ENCODE data around the gene IGFBP3.

IGFBP3 gene

DNA sequence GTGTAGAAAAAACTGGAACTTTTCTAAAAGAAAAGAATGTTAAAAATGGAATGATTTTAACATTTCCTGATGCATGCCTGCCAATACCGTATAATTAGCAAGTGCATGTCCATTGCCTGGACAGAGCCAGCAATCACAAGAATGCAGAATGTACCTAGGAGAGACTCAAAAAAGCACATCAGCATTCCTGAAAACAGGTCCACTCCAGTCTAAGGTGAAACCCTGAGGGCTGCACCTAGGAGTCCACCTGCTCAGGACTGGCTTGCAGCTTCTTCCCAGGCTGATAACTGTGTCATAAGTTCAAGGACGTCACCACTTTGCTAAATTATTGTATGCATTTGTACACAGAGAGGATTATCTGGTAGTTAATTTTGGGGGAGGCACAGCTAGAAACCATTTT lies 53.6 kb downstream of the IGFBP3 start:
- H3K4me3 ChIP-seq (ENCODE audit: low read depth, low read length), result no peak overlapping the region
- ChIA-PET CTCF (no interaction called here), POLR2A (no interaction called here)
- H3K9me3 ChIP-seq (ENCODE audit: control insufficient read depth, insufficient read depth, low read depth, low read length), result no peaks in the 10 kb centered on the region
- TF ChIP-seq ZNF335 (tag by site-specific recombination; conservative IDR thresholded peaks at IDR 0.05) (no peak), ZNF426 (tag by site-specific recombination; IDR thresholded peaks at IDR 0.05) (no peak), ZSCAN16 (tag by site-specific recombination; IDR thresholded peaks at IDR 0.05) (no peak)
- H3K4me1 ChIP-seq (ENCODE audit: control insufficient read depth, insufficient read depth, low read length), result no peaks in the 10 kb centered on the region
- H3K36me3 ChIP-seq (ENCODE audit: control insufficient read depth in 2 of 2, insufficient read depth in 1 of 2, low read length in 2 of 2), result no peaks in the 10 kb centered on the region
- H3K27ac ChIP-seq (ENCODE audit: extremely low read depth, low read depth, low read length), result no peak overlapping the region

DNA sequence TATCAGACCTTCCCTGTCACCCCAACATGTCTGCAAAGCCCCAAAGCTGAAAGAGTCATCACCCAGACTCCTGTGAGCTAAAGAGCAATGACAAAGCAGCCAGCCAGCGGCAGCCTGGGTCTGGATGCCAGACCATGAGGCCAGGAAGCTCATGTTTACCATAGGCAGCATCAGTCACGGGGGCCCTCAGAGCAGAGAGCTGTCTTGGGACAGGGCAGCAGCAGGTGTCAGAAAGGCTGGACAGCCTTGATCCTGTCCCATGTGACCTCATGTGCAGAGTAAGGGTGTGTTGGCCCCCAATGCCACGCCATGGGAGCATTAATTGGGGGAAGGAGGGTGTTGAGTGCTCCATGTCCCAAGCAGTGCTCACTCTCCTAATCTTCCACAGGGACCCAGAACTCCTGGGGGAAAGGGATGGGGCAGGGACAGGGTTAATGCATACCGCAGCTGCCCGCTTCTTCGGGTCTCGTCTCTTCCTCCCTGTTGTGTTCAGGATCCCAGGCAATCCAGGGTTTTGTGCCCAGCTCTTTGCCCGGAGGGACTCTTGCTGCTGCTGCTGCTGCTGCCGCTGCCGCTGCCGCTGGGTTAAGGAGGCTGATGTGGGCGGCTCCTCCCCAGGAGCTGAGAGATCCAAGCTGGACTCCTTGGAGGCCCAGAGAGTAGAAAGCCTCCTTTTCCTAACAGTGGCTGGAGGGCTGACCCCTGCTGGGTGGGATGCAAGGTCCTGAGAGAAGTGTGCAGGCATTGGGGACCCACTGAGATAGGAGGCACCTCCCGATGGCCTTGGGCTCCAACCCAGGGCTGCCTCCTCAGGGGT lies 55.3 kb downstream of the IGFBP3 start:
- no peaks in the 10 kb centered on the region for H3K4me1 ChIP-seq (ENCODE audit: control insufficient read depth, insufficient read depth, low read length)
- TF ChIP-seq ZNF571 (tag by site-specific recombination; IDR thresholded peaks at IDR 0.05) (no peak), OSR2 (tag by site-specific recombination; IDR thresholded peaks at IDR 0.05) (no peak), GFI1B (tag by site-specific recombination; IDR thresholded peaks at IDR 0.05) (no peak), ZNF707 (tag by site-specific recombination; IDR thresholded peaks at IDR 0.05) (no peak), ZNF302 (tag by site-specific recombination; IDR thresholded peaks at IDR 0.05; ENCODE audit: low read depth) (no peak), ZNF211 (tag by site-specific recombination; IDR thresholded peaks at IDR 0.05; ENCODE audit: low read depth) (no peak), ZNF239 (tag by site-specific recombination; IDR thresholded peaks at IDR 0.05) (no peak), ZNF341 (tag by site-specific recombination; IDR thresholded peaks at IDR 0.05; ENCODE audit: low read depth) (no peak), ZNF791 (tag by site-specific recombination; IDR thresholded peaks at IDR 0.05) (no peak)
- TF ChIP-seq, protein P1, sequence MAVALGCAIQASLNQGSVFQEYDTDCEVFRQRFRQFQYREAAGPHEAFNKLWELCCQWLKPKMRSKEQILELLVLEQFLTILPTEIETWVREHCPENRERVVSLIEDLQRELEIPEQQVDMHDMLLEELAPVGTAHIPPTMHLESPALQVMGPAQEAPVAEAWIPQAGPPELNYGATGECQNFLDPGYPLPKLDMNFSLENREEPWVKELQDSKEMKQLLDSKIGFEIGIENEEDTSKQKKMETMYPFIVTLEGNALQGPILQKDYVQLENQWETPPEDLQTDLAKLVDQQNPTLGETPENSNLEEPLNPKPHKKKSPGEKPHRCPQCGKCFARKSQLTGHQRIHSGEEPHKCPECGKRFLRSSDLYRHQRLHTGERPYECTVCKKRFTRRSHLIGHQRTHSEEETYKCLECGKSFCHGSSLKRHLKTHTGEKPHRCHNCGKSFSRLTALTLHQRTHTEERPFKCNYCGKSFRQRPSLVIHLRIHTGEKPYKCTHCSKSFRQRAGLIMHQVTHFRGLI (tag by site-specific recombination; IDR thresholded peaks at IDR 0.05), result no peak
- TF ChIP-seq, protein P2, sequence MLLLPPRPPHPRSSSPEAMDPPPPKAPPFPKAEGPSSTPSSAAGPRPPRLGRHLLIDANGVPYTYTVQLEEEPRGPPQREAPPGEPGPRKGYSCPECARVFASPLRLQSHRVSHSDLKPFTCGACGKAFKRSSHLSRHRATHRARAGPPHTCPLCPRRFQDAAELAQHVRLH (tag by site-specific recombination; IDR thresholded peaks at IDR 0.05), result no peak
- H3K36me3 ChIP-seq (ENCODE audit: control insufficient read depth in 2 of 2, insufficient read depth in 1 of 2, low read length in 2 of 2), result no peaks in the 10 kb centered on the region
- POLR2A ChIA-PET, result no interaction called here
- no peak overlapping the region for H3K27ac ChIP-seq (ENCODE audit: extremely low read depth, low read depth, low read length)
- H3K9me3 ChIP-seq (ENCODE audit: control insufficient read depth, insufficient read depth, low read depth, low read length), result no peaks in the 10 kb centered on the region
- no peak overlapping the region for H3K4me3 ChIP-seq (ENCODE audit: low read depth, low read length)
- CTCF ChIA-PET, result no interaction called here

DNA sequence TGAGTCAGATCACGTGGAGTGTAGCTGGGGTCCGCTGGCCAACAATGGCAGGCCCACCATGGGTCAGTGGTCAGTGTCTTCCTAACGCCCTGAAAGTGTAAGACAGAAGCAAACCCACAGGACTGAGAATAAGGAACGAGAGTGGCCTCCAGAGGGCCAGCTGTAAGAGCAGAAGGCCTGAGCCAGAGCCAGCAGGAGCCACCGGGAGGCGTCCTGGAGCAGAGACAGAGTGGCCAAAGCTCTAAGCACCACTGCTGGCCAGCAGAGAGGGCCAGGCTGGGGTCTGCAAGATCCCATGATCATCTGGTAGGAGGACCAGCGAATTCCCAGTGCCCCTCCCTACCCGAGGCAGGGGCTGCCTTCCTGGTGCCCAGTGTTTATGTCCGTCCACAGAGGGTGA lies 57.4 kb downstream of the IGFBP3 start:
- no peak overlapping the region for H3K4me3 ChIP-seq (ENCODE audit: low read depth, low read length)
- H3K9me3 ChIP-seq (ENCODE audit: control insufficient read depth, insufficient read depth, low read depth, low read length), result no peaks in the 10 kb centered on the region
- ChIA-PET CTCF (interaction anchor here (0.8 to 1.0 kb wide), 4 partner anchors 59 to 1297 kb away, joined by 3 to 4 read pairs (median 3); no protein-coding TSS in a partner anchor), POLR2A (no interaction called here)
- no peaks in the 10 kb centered on the region for H3K36me3 ChIP-seq (ENCODE audit: control insufficient read depth in 2 of 2, insufficient read depth in 1 of 2, low read length in 2 of 2)
- no peaks in the 10 kb centered on the region for H3K4me1 ChIP-seq (ENCODE audit: control insufficient read depth, insufficient read depth, low read length)
- no peak overlapping the region for H3K27ac ChIP-seq (ENCODE audit: extremely low read depth, low read depth, low read length)
- TF ChIP-seq, protein P3, sequence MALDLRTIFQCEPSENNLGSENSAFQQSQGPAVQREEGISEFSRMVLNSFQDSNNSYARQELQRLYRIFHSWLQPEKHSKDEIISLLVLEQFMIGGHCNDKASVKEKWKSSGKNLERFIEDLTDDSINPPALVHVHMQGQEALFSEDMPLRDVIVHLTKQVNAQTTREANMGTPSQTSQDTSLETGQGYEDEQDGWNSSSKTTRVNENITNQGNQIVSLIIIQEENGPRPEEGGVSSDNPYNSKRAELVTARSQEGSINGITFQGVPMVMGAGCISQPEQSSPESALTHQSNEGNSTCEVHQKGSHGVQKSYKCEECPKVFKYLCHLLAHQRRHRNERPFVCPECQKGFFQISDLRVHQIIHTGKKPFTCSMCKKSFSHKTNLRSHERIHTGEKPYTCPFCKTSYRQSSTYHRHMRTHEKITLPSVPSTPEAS (tag by site-specific recombination; IDR thresholded peaks at IDR 0.05), result no peak
- TF ChIP-seq ZNF391 (tag by site-specific recombination; IDR thresholded peaks at IDR 0.05; ENCODE audit: borderline replicate concordance, low read depth) (no peak), ZNF214 (tag by site-specific recombination; IDR thresholded peaks at IDR 0.05; ENCODE audit: borderline replicate concordance) (no peak), ZNF48 (tag by site-specific recombination; IDR thresholded peaks at IDR 0.05) (no peak), ZNF623 (tag by site-specific recombination; IDR thresholded peaks at IDR 0.05) (no peak), ZNF558 (tag by site-specific recombination; IDR thresholded peaks at IDR 0.05) (no peak), REPIN1 (tag by site-specific recombination; IDR thresholded peaks at IDR 0.05; ENCODE audit: low read depth) (no peak), ZSCAN16 (tag by site-specific recombination; IDR thresholded peaks at IDR 0.05) (no peak), ZNF621 (tag by site-specific recombination; IDR thresholded peaks at IDR 0.05) (no peak), SP3 (tag by site-specific recombination; IDR thresholded peaks at IDR 0.05) (no peak), ZNF16 (tag by site-specific recombination; IDR thresholded peaks at IDR 0.05; ENCODE audit: low read depth) (no peak), ZNF585B (tag by site-specific recombination; IDR thresholded peaks at IDR 0.05) (no peak), ZNF501 (tag by site-specific recombination; IDR thresholded peaks at IDR 0.05) (no peak)
- TF ChIP-seq, protein P4, sequence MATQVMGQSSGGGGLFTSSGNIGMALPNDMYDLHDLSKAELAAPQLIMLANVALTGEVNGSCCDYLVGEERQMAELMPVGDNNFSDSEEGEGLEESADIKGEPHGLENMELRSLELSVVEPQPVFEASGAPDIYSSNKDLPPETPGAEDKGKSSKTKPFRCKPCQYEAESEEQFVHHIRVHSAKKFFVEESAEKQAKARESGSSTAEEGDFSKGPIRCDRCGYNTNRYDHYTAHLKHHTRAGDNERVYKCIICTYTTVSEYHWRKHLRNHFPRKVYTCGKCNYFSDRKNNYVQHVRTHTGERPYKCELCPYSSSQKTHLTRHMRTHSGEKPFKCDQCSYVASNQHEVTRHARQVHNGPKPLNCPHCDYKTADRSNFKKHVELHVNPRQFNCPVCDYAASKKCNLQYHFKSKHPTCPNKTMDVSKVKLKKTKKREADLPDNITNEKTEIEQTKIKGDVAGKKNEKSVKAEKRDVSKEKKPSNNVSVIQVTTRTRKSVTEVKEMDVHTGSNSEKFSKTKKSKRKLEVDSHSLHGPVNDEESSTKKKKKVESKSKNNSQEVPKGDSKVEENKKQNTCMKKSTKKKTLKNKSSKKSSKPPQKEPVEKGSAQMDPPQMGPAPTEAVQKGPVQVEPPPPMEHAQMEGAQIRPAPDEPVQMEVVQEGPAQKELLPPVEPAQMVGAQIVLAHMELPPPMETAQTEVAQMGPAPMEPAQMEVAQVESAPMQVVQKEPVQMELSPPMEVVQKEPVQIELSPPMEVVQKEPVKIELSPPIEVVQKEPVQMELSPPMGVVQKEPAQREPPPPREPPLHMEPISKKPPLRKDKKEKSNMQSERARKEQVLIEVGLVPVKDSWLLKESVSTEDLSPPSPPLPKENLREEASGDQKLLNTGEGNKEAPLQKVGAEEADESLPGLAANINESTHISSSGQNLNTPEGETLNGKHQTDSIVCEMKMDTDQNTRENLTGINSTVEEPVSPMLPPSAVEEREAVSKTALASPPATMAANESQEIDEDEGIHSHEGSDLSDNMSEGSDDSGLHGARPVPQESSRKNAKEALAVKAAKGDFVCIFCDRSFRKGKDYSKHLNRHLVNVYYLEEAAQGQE (tag by site-specific recombination; IDR thresholded peaks at IDR 0.05), result no peak
